Heart left ventricle (tissue), 16 donors: ENCODE data around the gene CYTH4. TPM values are rescaled to one million over a fixed set of nuclear protein-coding genes. Genes with fewer than 3 reads are reported as not detected.

Experiments used
- ATAC-seq, 4 donors: fragments of 200-7000 bp; cut with Tn5 transposase; one replicate each; pipeline ENCODE4 v1.9.1; 2020 to 2022; ENCODE audit warnings: moderate library complexity in 4 of 4, mild to moderate bottlenecking in 3 of 4, moderate number of reproducible peaks in 1 of 4
- DNase-seq, 5 donors: peaks; one replicate each; pipeline ENCODE4 v3.0.0-alpha.2; 2020
- H3K27ac ChIP-seq, 12 donors: fragments of 200-600 bp; sonication (generic) in 4 of 12; one replicate each; pipeline versions ENCODE4 v1.5.0 to v1.8.0; 2016 to 2022; ENCODE audit warnings: mild to moderate bottlenecking in 2 of 12
- H3K27me3 ChIP-seq, 9 donors: fragments of 200-600 bp; sonication (generic) in 2 of 9; one replicate each; pipeline versions ENCODE4 v1.5.1 to v1.8.0; 2016 to 2022; ENCODE audit warnings: mild to moderate bottlenecking in 3 of 9
- H3K36me3 ChIP-seq, 9 donors: fragments of 200-600 bp; sonication (generic) in 2 of 9; one replicate each; pipeline versions ENCODE4 v1.5.0 to v1.8.0; 2018 to 2022; ENCODE audit warnings: mild to moderate bottlenecking in 2 of 9
- H3K4me1 ChIP-seq, 12 donors: fragments of 200-600 bp; sonication (generic) in 4 of 12; one replicate each; pipeline versions ENCODE4 v1.5.0 to v1.8.0; 2016 to 2022; ENCODE audit warnings: mild to moderate bottlenecking in 3 of 12
- H3K4me3 ChIP-seq, 12 donors: fragments of 200-600 bp; sonication (generic) in 4 of 12; one replicate each; pipeline versions ENCODE4 v1.5.0 to v1.8.0; 2017 to 2022; ENCODE audit warnings: mild to moderate bottlenecking in 9 of 12, moderate library complexity in 4 of 12
- H3K9me3 ChIP-seq, 12 donors: fragments of 200-600 bp; sonication (generic) in 4 of 12; one replicate each; pipeline versions ENCODE4 v1.5.0 to v1.8.0; 2016 to 2022; ENCODE audit warnings: mild to moderate bottlenecking in 1 of 12
- CTCF ChIP-seq, 12 donors: fragments of 200-600 bp; sonication (generic) in 4 of 12; IDR thresholded peaks; one replicate each; pipeline versions ENCODE4 v1.5.0 to v1.8.0; 2018 to 2022; ENCODE audit warnings: antibody characterized with exemption in 12 of 12, mild to moderate bottlenecking in 5 of 12
- POLR2A ChIP-seq, 2 donors: fragments of 450-650 bp; IDR thresholded peaks; one replicate each; pipeline ENCODE4 v1.6.1; 2017; ENCODE audit warnings: antibody characterized with exemption in 2 of 2, mild to moderate bottlenecking in 2 of 2, moderate library complexity in 2 of 2
- WGBS, 4 donors: extraction: QIAGEN DNeasy Blood & Tissue Kit in 2 of 4; methylation state at CpG; one replicate each; pipeline versions ENCODE4 v1.1.5 to v1.1.7; 2013 to 2018; 5-methylcytosine and 5-hydroxymethylcytosine counted together
- intact Hi-C, 10 donors: fragments of 100-400 bp; cut with DNase I; formaldehyde crosslinking; loops; one replicate each; pipeline versions ENCODE4 v1.11.1 to v1.14.2; 2022
- polyA plus RNA-seq, 2 donors: library from polyadenylated mRNA; stranded (reverse); fragments of 200-250 nt; gene quantifications; one replicate each; pipeline ENCODE4 v1.2.3, GENCODE V29; 2013
- total RNA-seq, 9 donors: library from RNA; depleted of rRNA in 2 of 9; stranded (reverse); fragments of >200 nt in 2 of 9; fragmentation: NEBNext Ultra II Directional in 3 of 9; extraction: Animal tissue kit (Norgen Biotek cat#: 25700) in 3 of 9; gene quantifications; one replicate each; pipeline versions ENCODE4 v1.1.0 to v1.2.4, GENCODE V29; 2016 to 2023
- donor health status: ischemic (EF 13 %, LVEDD 7.1; RV severe dilation, severe dysfunction).
- donor health status: healthy with polysubstance abuse.
- donor health status: DM: no; HTN: yes; CAD: no.
- donor health status: DM: no; HTN: no; CAD: no.
- donor health status: ischemic (EF 25% LVEDD 6.9; RV normal size, moderate dysfunction).
- donor health status: ischemic (EF 25% LVEDD 5.7; RV mildly dilated, moderate dysfunction).
- donor health status: healthy.
- donor health status: DM: yes; HTN: yes; CAD: no.
- donor health status: ischemic (EF 35%, LVEDD 5.7; RV mildly dilated, moderate dysfunction).
- donor health status: nonischemic (EF 11% LVEDD 7.7; RV severe dilation, severe dysfunction).
- donor health status: DM: yes; HTN: yes; CAD: no.
- donor health status: PGD.
- donor health status: ischemic (EF 29% LVEDD 5.4; RV normal size, mild dysfunction).
- donor health status: nonischemic (EF 23%, LVEDD 6.1; RV moderate dilation, normal function).

The CYTH4 gene
- total and polyA plus RNA-seq, 11 donors, result 2.4 to 57.8 (median 4.3) TPM

GRCh38 chr22:37356922-37357321, 74.6 kb downstream of the CYTH4 start:
- WGBS, 4 donors, result 74 to 76% (median 75%) methylated on average over 8 of the region's 8 CpGs
- Histone ChIP-seq H3K4me3 (no peak overlapping the region), H3K27me3 (peaks cover 0 to 60% (median 6%) of the 10 kb centered on the region in 9 donors), H3K9me3 (no peaks in the 10 kb centered on the region), H3K36me3 (no peaks in the 10 kb centered on the region), H3K27ac (no peak overlapping the region), H3K4me1 (no peaks in the 10 kb centered on the region)
- no peak for DNase-seq
- ATAC-seq, result no peak
- no peak for TF ChIP-seq POLR2A (IDR thresholded peaks at IDR 0.05)
- intact Hi-C loops, result no loop called here

GRCh38 chr22:37357446-37358075, 75.3 kb downstream of the CYTH4 start:
- no peak for ATAC-seq
- H3K9me3 ChIP-seq, result no peaks in the 10 kb centered on the region
- no peak for TF ChIP-seq POLR2A (IDR thresholded peaks at IDR 0.05)
- no peak for TF ChIP-seq CTCF (IDR thresholded peaks at IDR 0.05)
- no peak overlapping the region for H3K27ac ChIP-seq
- 72 to 81% (median 78%) methylated on average over 10 of the region's 10 CpGs for WGBS, 4 donors
- intact Hi-C loops, result no loop called here
- peaks cover 0 to 60% (median 6%) of the 10 kb centered on the region in 9 donors for H3K27me3 ChIP-seq
- H3K4me1 ChIP-seq, result no peaks in the 10 kb centered on the region
- DNase-seq, result no peak
- H3K4me3 ChIP-seq, result no peak overlapping the region
- no peaks in the 10 kb centered on the region for H3K36me3 ChIP-seq

- DNase-seq (no peak), ATAC-seq (no peak)
- H3K9me3 ChIP-seq, result no peaks in the 10 kb centered on the region
- TF ChIP-seq CTCF (IDR thresholded peaks at IDR 0.05), result no peak
- TF ChIP-seq POLR2A (IDR thresholded peaks at IDR 0.05), result no peak
- H3K4me1 ChIP-seq, result no peaks in the 10 kb centered on the region
- no peaks in the 10 kb centered on the region for H3K36me3 ChIP-seq
- 80 to 87% (median 85%) methylated on average over 11 of the region's 11 CpGs for WGBS, 4 donors
- peaks cover 0 to 59% (median 4%) of the 10 kb centered on the region in 9 donors for H3K27me3 ChIP-seq
- intact Hi-C loops, result no loop called here
- no peak overlapping the region for H3K27ac ChIP-seq
- H3K4me3 ChIP-seq, result no peak overlapping the region
These were observed 76.1 kb downstream of the CYTH4 start for GRCh38 chr22:37358386-37358785.

- 61 to 67% (median 64%) methylated on average over 8 of the region's 8 CpGs for WGBS, 4 donors
- intact Hi-C loops, result no loop called here
These were observed 76.6 kb downstream of the CYTH4 start for GRCh38 chr22:37358917-37359316.

More at GRCh38 chr22:37358917-37359316, 76.6 kb downstream of the CYTH4 start:
- Histone ChIP-seq H3K36me3 (no peaks in the 10 kb centered on the region), H3K27me3 (peaks cover 0 to 54% (median 4%) of the 10 kb centered on the region in 9 donors), H3K4me1 (no peaks in the 10 kb centered on the region), H3K27ac (no peak overlapping the region), H3K9me3 (no peaks in the 10 kb centered on the region), H3K4me3 (no peak overlapping the region)
- no peak for DNase-seq
- no peak for TF ChIP-seq POLR2A (IDR thresholded peaks at IDR 0.05)
- TF ChIP-seq CTCF (IDR thresholded peaks at IDR 0.05), result no peak
- no peak for ATAC-seq
